ENCODE data around the gene ZBTB18. TPM values are rescaled to one million over a fixed set of nuclear protein-coding genes. Genes with fewer than 3 reads are reported as not detected.

Gene ZBTB18
- total and polyA plus RNA-seq, 2 of the 4 experiments (the other 2 are of a cell fraction): 10.0 to 16.0 TPM

DNA sequence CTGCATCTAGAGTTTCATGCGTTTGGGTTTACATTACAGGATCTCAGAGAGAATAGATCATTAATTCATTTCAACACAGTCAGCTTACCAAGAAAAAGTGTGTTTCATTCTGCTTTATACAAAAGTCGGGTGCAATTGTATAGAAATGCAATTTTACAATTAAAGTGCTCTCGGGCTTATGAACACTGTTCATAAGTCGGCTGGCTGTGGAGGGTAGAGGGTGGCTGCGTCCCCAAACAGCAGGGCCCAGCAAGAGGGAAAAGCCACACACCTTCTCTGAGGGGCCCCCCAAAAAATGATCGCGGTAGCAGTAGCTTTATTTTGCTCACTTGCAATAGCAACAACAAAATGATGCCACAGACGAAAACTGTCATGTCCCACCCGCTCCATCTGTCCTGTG lies 13.8 kb upstream of the ZBTB18 start:
- Histone ChIP-seq H3K23ac (ENCODE audit: low read depth, low read length) (no peak overlapping the region), H3K36me3 (ENCODE audit: control insufficient read depth, insufficient read depth, low read length) (no peaks in the 10 kb centered on the region), H2BK120ac (ENCODE audit: low read depth, low read length) (no peak overlapping the region), H3K9me3 (ENCODE audit: control insufficient read depth, insufficient read depth, low read length) (no peaks in the 10 kb centered on the region), H3K18ac (ENCODE audit: low read depth, low read length) (no peak overlapping the region), H3K4me2 (ENCODE audit: low read depth, low read length) (no peak overlapping the region), H2AK9ac (replicated peaks; ENCODE audit: low read depth, low read length, poor library complexity) (no peak overlapping the region), H2BK15ac (ENCODE audit: low read depth, low read length) (no peak overlapping the region), H4K8ac (ENCODE audit: low read depth in 2 of 2, low read length in 2 of 2) (no peak overlapping the region), H3K4me1 (ENCODE audit: control insufficient read depth, insufficient read depth, low read length) (no peaks in the 10 kb centered on the region), H4K91ac (ENCODE audit: insufficient read depth, low read depth, low read length) (no peak overlapping the region), H4K20me1 (ENCODE audit: insufficient read depth, low read length) (no peaks in the 10 kb centered on the region), H2BK20ac (ENCODE audit: low read depth, low read length) (no peak overlapping the region), H3K79me1 (ENCODE audit: low read depth in 1 of 2, low read length in 2 of 2) (no peaks in the 10 kb centered on the region), H3K9me1 (ENCODE audit: insufficient read depth, low read length) (peaks cover 2% of the 10 kb centered on the region; the same call in 1 of the 2 replicates), H4K5ac (ENCODE audit: low read depth, low read length) (no peak overlapping the region), H3K56ac (ENCODE audit: extremely low read depth, insufficient read depth, low read length) (no peak overlapping the region), H3K14ac (replicated peaks; ENCODE audit: low read depth, low read length) (no peak overlapping the region), H3K27me3 (ENCODE audit: control insufficient read depth, insufficient read depth, low read length) (peaks cover 6% of the 10 kb centered on the region; the same call in 1 of the 2 replicates), H2AK5ac (ENCODE audit: low read depth, low read length) (no peak overlapping the region), H2AFZ (replicated peaks; ENCODE audit: low read length, poor library complexity) (no peak overlapping the region), H3K4ac (ENCODE audit: low read depth, low read length) (no peak overlapping the region), H3K27ac (ENCODE audit: insufficient read depth, low read length) (no peak overlapping the region), H3K9ac (ENCODE audit: low read depth, low read length) (no peak overlapping the region), H3K4me3 (ENCODE audit: insufficient read depth, low read depth, low read length) (no peak overlapping the region), H2BK5ac (ENCODE audit: low read depth, low read length, poor library complexity, severe bottlenecking) (no peak overlapping the region)
- ChIA-PET CTCF (interaction anchor here (0.7 kb wide), 1 partner anchor 40 kb away, joined by 3 read pairs; no protein-coding TSS in a partner anchor), POLR2A (ENCODE audit: unreplicated experiment) (no interaction called here)
- WGBS, 2 experiments (ENCODE audit: extremely low coverage in 2 of 2, insufficient read length in 1 of 2): 50% methylated on average over 2 of the region's 9 CpGs; no CpG with 5 or more reads in 1 of the 2 experiments
- TF ChIP-seq RAD21 (IDR thresholded peaks at IDR 0.05; ENCODE audit: low read length): no peak
- TF ChIP-seq POLR2A (IDR thresholded peaks at IDR 0.05; ENCODE audit: low read depth, low read length): no peak
- no peak for TF ChIP-seq RFX5 (IDR thresholded peaks at IDR 0.05; ENCODE audit: low read depth, low read length)
- TF ChIP-seq FOS (IDR thresholded peaks at IDR 0.05; ENCODE audit: low read depth, low read length): no peak
- no peak for TF ChIP-seq MXI1 (IDR thresholded peaks at IDR 0.05; ENCODE audit: borderline replicate concordance, low read depth, low read length)
- TF ChIP-seq MAFK (IDR thresholded peaks at IDR 0.05; ENCODE audit: low read depth, low read length): no peak
- no peak for TF ChIP-seq MAZ (IDR thresholded peaks at IDR 0.05; ENCODE audit: borderline replicate concordance, low read depth, low read length)
- TF ChIP-seq SMC3 (IDR thresholded peaks at IDR 0.05; ENCODE audit: low read depth, low read length): no peak
- TF ChIP-seq NFE2L2 (IDR thresholded peaks at IDR 0.05; ENCODE audit: low read depth, low read length): no peak
- no peak for TF ChIP-seq CHD1 (IDR thresholded peaks at IDR 0.05; ENCODE audit: low read depth, low read length)
- TF ChIP-seq USF2 (IDR thresholded peaks at IDR 0.05; ENCODE audit: low read depth, low read length): no peak
- TF ChIP-seq CTCF (conservative IDR thresholded peaks at IDR 0.05; ENCODE audit: low read depth, low read length): no peak
- ATAC-seq (ENCODE audit: low read depth) (no peak), DNase-seq (no peak)
- dilution Hi-C loops (cut with HindIII; ENCODE audit: low sequenced_read_pairs, unreplicated experiment): no loop called here
- BruUV-seq (replicated peaks): no TSS peak
- intact Hi-C loops (cut with micrococcal nuclease): no loop called here
- in situ Hi-C loops (cut with MboI; ENCODE audit: low sequenced_read_pairs): no loop called here

Data from IMR-90 (cell line).